ENCODE results near the gene FOXP1.

DNA sequence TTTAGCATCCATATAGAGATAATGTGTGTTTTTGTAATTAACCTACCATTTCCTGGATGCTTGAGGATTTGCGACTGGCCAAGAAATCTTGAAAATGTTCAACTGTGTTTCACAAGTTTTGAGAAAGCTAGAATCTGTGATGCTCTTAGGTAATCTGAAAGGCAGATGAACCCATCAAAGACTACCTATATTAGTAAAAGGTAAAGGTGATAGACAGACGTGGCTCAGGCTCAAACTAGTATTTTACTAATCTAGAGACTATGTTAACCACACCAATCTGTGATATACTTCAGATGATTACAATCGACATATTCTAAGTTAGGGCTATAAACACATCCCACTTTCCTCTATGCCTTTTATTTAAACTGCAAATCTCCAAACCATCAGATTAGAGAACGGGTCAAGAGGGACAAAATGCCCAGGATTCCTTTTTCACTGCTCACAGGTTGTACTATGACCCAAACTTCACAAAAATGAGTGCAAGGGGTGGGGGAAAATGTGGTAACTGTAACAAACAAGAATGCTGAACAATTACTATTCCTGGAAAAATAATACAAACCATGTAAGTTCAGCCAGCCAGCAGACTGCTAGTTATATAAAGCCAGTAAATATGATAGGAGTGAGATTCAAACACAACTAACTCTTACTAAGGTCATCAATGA lies 295.1 kb downstream of the FOXP1 start:
- TF ChIP-seq, protein P1, sequence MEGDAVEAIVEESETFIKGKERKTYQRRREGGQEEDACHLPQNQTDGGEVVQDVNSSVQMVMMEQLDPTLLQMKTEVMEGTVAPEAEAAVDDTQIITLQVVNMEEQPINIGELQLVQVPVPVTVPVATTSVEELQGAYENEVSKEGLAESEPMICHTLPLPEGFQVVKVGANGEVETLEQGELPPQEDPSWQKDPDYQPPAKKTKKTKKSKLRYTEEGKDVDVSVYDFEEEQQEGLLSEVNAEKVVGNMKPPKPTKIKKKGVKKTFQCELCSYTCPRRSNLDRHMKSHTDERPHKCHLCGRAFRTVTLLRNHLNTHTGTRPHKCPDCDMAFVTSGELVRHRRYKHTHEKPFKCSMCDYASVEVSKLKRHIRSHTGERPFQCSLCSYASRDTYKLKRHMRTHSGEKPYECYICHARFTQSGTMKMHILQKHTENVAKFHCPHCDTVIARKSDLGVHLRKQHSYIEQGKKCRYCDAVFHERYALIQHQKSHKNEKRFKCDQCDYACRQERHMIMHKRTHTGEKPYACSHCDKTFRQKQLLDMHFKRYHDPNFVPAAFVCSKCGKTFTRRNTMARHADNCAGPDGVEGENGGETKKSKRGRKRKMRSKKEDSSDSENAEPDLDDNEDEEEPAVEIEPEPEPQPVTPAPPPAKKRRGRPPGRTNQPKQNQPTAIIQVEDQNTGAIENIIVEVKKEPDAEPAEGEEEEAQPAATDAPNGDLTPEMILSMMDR (conservative IDR thresholded peaks at IDR 0.05; ENCODE audit: low read depth, low read length) = no peak
- no peak for TF ChIP-seq EZH2 (IDR thresholded peaks at IDR 0.05; ENCODE audit: borderline replicate concordance, low read depth, low read length, poor library complexity, severe bottlenecking)
